Liver (tissue), 3 donors: ENCODE measurements around the gene CCDC201.
"Not testable (repeated sequence)": the region's sequence is repeated elsewhere in the genome, so short reads cannot be mapped to it uniquely, and the experiment has no call there.

Source experiments
- CTCF ChIP-seq: fragments of 150-350 bp; IDR thresholded peaks from 2 replicates; pipeline ENCODE4 v1.5.1; 2017; ENCODE audit warnings: improper control_type of control experiment, low read depth, low read length; ENCODE audit not compliant: missing input control
- MAX ChIP-seq: IDR thresholded peaks from 2 replicates; pipeline ENCODE4 v1.6.1; 2016; ENCODE audit warnings: antibody characterized with exemption
- TAF1 ChIP-seq: conservative IDR thresholded peaks from 2 replicates; pipeline ENCODE4 v1.6.1; 2016; ENCODE audit warnings: antibody characterized with exemption, mild to moderate bottlenecking
- donor health status: healthy.
- donor health status: healthy.

DNA sequence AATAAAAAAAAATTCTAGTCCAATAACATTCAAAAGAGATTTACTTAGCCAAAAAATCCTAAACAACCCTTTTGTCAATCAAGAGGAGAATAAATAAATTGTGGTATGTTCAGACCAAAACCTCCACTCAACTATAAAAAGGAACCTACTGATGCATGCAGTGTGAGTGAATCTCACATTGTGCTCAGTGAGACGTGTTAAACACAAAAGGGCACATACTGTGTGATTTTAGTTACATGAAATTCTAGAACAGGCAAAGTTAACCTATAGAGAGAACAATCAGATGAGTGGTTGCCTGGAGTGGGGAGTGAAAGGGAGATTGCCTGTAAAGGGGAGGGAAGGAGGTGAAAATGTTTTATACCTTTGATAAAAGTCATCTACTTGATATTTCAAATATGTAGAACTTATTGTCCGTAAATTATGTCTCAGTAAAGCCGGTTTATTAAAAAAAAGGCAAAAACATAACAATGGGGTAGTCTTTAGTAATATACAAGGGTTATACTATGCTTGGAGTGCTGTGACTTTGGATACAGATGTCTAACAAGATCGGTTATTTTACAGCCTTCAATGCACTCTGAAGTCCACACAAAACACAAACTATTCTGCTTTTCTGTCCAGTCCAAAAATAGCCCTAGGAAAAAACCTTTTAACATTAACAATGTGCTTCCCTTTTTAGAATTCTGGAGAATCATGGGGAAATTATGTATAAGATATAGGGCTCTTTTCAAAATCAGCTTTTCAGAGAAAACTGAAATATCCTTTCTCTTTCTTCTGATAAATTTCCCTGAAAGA is 30.8 kb downstream of the CCDC201 start:
- TF ChIP-seq CTCF, MAX, TAF1: not testable (repeated sequence)
